ENCODE results near the gene NSD2. TPM values are rescaled to one million over a fixed set of nuclear protein-coding genes. Genes with fewer than 3 reads are reported as not detected.

The NSD2 gene
- total RNA-seq, 1 experiment from 2014 or later: 136 TPM

GRCh38 chr4:1961038-1961437 is 89.8 kb downstream of the NSD2 start:
- Histone ChIP-seq H3K27me3 (ENCODE audit: insufficient read depth, low read length) (no peaks in the 10 kb centered on the region), H3T11ph (ENCODE audit: low read length) (no peak overlapping the region), H4K20me1 (ENCODE audit: control insufficient read depth, insufficient read depth, insufficient read length) (no peaks in the 10 kb centered on the region), H3K56ac (ENCODE audit: insufficient read length, low read depth, low read length) (no peak overlapping the region), H2BK12ac (ENCODE audit: insufficient read length, low read depth, low read length) (no peak overlapping the region), H3K23me2 (ENCODE audit: insufficient read length, low read depth, low read length, poor library complexity, severe bottlenecking) (no peaks in the 10 kb centered on the region), H3K9me3 (ENCODE audit: control insufficient read depth, low read depth, low read length) (no peaks in the 10 kb centered on the region), H3K9ac (ENCODE audit: extremely low read depth, insufficient read length, low read length) (no peak overlapping the region), H3K23ac (ENCODE audit: insufficient read length, low read depth, low read length) (no peak overlapping the region), H2AK5ac (ENCODE audit: insufficient read length, low read length) (no peak overlapping the region), H3K27ac (ENCODE audit: insufficient read length, low read depth, low read length) (no peak overlapping the region), H4K8ac (replicated peaks; ENCODE audit: insufficient read length, low read depth, low read length) (no peak overlapping the region), H2AFZ (ENCODE audit: low read length) (no peak overlapping the region), H2BK120ac (ENCODE audit: low read depth, low read length, poor library complexity, severe bottlenecking) (no peak overlapping the region), H3K4me2 (ENCODE audit: insufficient read depth, insufficient read length, low read length) (no peak overlapping the region), H3K4me1 (ENCODE audit: insufficient read depth, low read length) (no peaks in the 10 kb centered on the region), H4K5ac (ENCODE audit: insufficient read length, low read depth, low read length) (no peak overlapping the region), H3K18ac (ENCODE audit: insufficient read length, low read depth, low read length) (no peak overlapping the region), H2BK15ac (ENCODE audit: low read depth, low read length) (no peak overlapping the region), H3K79me1 (ENCODE audit: insufficient read depth, low read depth, low read length, poor library complexity, severe bottlenecking) (no peaks in the 10 kb centered on the region), H2BK5ac (ENCODE audit: insufficient read length, low read length) (no peak overlapping the region), H2BK20ac (ENCODE audit: low read depth, low read length, poor library complexity, severe bottlenecking) (no peak overlapping the region), H3K79me2 (ENCODE audit: insufficient read depth, low read length) (no peaks in the 10 kb centered on the region), H3K14ac (ENCODE audit: insufficient read depth, low read length) (no peak overlapping the region; the same call in 1 of the 2 replicates), H4K91ac (ENCODE audit: insufficient read length, low read depth, low read length) (no peak overlapping the region), H3K4ac (ENCODE audit: low read depth, low read length) (no peak overlapping the region)
- Mint-ChIP-seq H3K9me3 (no peaks in the 10 kb centered on the region), H3K4me3 (no peak overlapping the region), H3K27me3 (ENCODE audit: low read depth) (no peaks in the 10 kb centered on the region), H3K4me1 (peaks cover 0 to 3% of the 10 kb centered on the region in 2 experiments; a peak in 2 of 4 replicates), H3K27ac (no peak overlapping the region), H3K36me3 (ENCODE audit: insufficient read depth in 1 of 3, low read depth in 3 of 3) (peaks cover 35 to 90% (median 89%) of the 10 kb centered on the region in 3 experiments; a peak in 6 of 7 replicates)
- no CpG with 5 or more reads among the region's 15 CpGs for WGBS (ENCODE audit: extremely low coverage, insufficient read length, low lambda C conversion rate)
- DNase-seq: no peak
- TF ChIP-seq, protein P1, sequence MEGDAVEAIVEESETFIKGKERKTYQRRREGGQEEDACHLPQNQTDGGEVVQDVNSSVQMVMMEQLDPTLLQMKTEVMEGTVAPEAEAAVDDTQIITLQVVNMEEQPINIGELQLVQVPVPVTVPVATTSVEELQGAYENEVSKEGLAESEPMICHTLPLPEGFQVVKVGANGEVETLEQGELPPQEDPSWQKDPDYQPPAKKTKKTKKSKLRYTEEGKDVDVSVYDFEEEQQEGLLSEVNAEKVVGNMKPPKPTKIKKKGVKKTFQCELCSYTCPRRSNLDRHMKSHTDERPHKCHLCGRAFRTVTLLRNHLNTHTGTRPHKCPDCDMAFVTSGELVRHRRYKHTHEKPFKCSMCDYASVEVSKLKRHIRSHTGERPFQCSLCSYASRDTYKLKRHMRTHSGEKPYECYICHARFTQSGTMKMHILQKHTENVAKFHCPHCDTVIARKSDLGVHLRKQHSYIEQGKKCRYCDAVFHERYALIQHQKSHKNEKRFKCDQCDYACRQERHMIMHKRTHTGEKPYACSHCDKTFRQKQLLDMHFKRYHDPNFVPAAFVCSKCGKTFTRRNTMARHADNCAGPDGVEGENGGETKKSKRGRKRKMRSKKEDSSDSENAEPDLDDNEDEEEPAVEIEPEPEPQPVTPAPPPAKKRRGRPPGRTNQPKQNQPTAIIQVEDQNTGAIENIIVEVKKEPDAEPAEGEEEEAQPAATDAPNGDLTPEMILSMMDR (conservative IDR thresholded peaks at IDR 0.05): no peak

Data from H9 (cell line).